ENCODE results near the gene SCARF2.
"Not testable (repeated sequence)": the region's sequence is repeated elsewhere in the genome, so short reads cannot be mapped to it uniquely, and the experiment has no call there.

The SCARF2 gene

GRCh38 chr22:20384865-20385264 lies 52.8 kb downstream of the SCARF2 start:
- Histone ChIP-seq H3K4me1 (ENCODE audit: insufficient read depth, low read length, severe bottlenecking) (no peaks in the 10 kb centered on the region), H2AFZ (ENCODE audit: low read length) (no peak overlapping the region), H3K27ac (ENCODE audit: low read depth, low read length, poor library complexity, severe bottlenecking) (no peak overlapping the region), H3K9me3 (ENCODE audit: low read length) (no peaks in the 10 kb centered on the region), H3K27me3 (ENCODE audit: insufficient read depth, low read length) (no peaks in the 10 kb centered on the region; the same call in 1 of the 2 replicates), H3K4me2 (ENCODE audit: low read length) (no peak overlapping the region), H3K4me3 (ENCODE audit: low read depth, low read length, poor library complexity, severe bottlenecking) (no peak overlapping the region), H3F3A (ENCODE audit: insufficient read depth, low read length) (no peaks in the 10 kb centered on the region), H3K9ac (ENCODE audit: low read length) (no peak overlapping the region), H3K9me2 (ENCODE audit: low read depth, low read length) (no peaks in the 10 kb centered on the region), H3K79me2 (ENCODE audit: insufficient read depth, low read length) (no peaks in the 10 kb centered on the region), H3K36me3 (ENCODE audit: insufficient read depth, low read length) (no peaks in the 10 kb centered on the region), H4K20me1 (ENCODE audit: insufficient read depth, low read length) (no peaks in the 10 kb centered on the region)
- TF ChIP-seq EZH2 (IDR thresholded peaks at IDR 0.05; ENCODE audit: borderline replicate concordance, low read length) = no peak
- TF ChIP-seq CTCF (IDR thresholded peaks at IDR 0.05; ENCODE audit: low read length) = no peak

- H3K9ac ChIP-seq (ENCODE audit: low read length) = no peak overlapping the region
- H2AFZ ChIP-seq (ENCODE audit: low read length) = no peak overlapping the region
- no peaks in the 10 kb centered on the region for H3K4me1 ChIP-seq (ENCODE audit: insufficient read depth, low read length, severe bottlenecking)
- H3K36me3 ChIP-seq (ENCODE audit: insufficient read depth, low read length) = no peaks in the 10 kb centered on the region
- H3K4me2 ChIP-seq (ENCODE audit: low read length) = no peak overlapping the region
- no peaks in the 10 kb centered on the region for H3F3A ChIP-seq (ENCODE audit: insufficient read depth, low read length)
- no peaks in the 10 kb centered on the region for H3K9me2 ChIP-seq (ENCODE audit: low read depth, low read length)
- no peaks in the 10 kb centered on the region for H4K20me1 ChIP-seq (ENCODE audit: insufficient read depth, low read length)
- no peaks in the 10 kb centered on the region; the same call in 1 of the 2 replicates for H3K27me3 ChIP-seq (ENCODE audit: insufficient read depth, low read length)
- H3K4me3 ChIP-seq (ENCODE audit: low read depth, low read length, poor library complexity, severe bottlenecking) = no peak overlapping the region
- H3K9me3 ChIP-seq (ENCODE audit: low read length) = no peaks in the 10 kb centered on the region
- no peak for TF ChIP-seq EZH2 (IDR thresholded peaks at IDR 0.05; ENCODE audit: borderline replicate concordance, low read length)
- no peak overlapping the region for H3K27ac ChIP-seq (ENCODE audit: low read depth, low read length, poor library complexity, severe bottlenecking)
- no peaks in the 10 kb centered on the region for H3K79me2 ChIP-seq (ENCODE audit: insufficient read depth, low read length)
These were observed 53.5 kb downstream of the SCARF2 start for GRCh38 chr22:20384171-20384570.

- no peak overlapping the region for H3K27ac ChIP-seq (ENCODE audit: low read depth, low read length, poor library complexity, severe bottlenecking)
- TF ChIP-seq CTCF (IDR thresholded peaks at IDR 0.05; ENCODE audit: low read length) (no peak), EZH2 (IDR thresholded peaks at IDR 0.05; ENCODE audit: borderline replicate concordance, low read length) (no peak)
- H3F3A ChIP-seq (ENCODE audit: insufficient read depth, low read length) = no peaks in the 10 kb centered on the region
- H3K36me3 ChIP-seq (ENCODE audit: insufficient read depth, low read length) = no peaks in the 10 kb centered on the region
- H3K4me2 ChIP-seq (ENCODE audit: low read length) = no peak overlapping the region
- no peaks in the 10 kb centered on the region for H3K9me2 ChIP-seq (ENCODE audit: low read depth, low read length)
- no peaks in the 10 kb centered on the region for H3K27me3 ChIP-seq (ENCODE audit: insufficient read depth, low read length)
- H3K4me1 ChIP-seq (ENCODE audit: insufficient read depth, low read length, severe bottlenecking) = no peaks in the 10 kb centered on the region
- no peaks in the 10 kb centered on the region for H3K79me2 ChIP-seq (ENCODE audit: insufficient read depth, low read length)
- H4K20me1 ChIP-seq (ENCODE audit: insufficient read depth, low read length) = no peaks in the 10 kb centered on the region
- H3K9ac ChIP-seq (ENCODE audit: low read length) = no peak overlapping the region
- H3K9me3 ChIP-seq (ENCODE audit: low read length) = no peaks in the 10 kb centered on the region
- H3K4me3 ChIP-seq (ENCODE audit: low read depth, low read length, poor library complexity, severe bottlenecking) = no peak overlapping the region
- H2AFZ ChIP-seq (ENCODE audit: low read length) = no peak overlapping the region
These were observed 54.1 kb downstream of the SCARF2 start for GRCh38 chr22:20383538-20383937.

- H3K9me3 ChIP-seq (ENCODE audit: low read length) = no peaks in the 10 kb centered on the region
- H3K36me3 ChIP-seq (ENCODE audit: insufficient read depth, low read length) = no peaks in the 10 kb centered on the region
- H3K4me3 ChIP-seq (ENCODE audit: low read depth, low read length, poor library complexity, severe bottlenecking) = no peak overlapping the region
- H3K27ac ChIP-seq (ENCODE audit: low read depth, low read length, poor library complexity, severe bottlenecking) = no peak overlapping the region
- H3K9me2 ChIP-seq (ENCODE audit: low read depth, low read length) = no peaks in the 10 kb centered on the region
- H3K4me1 ChIP-seq (ENCODE audit: insufficient read depth, low read length, severe bottlenecking) = no peaks in the 10 kb centered on the region
- H2AFZ ChIP-seq (ENCODE audit: low read length) = no peak overlapping the region
- H3F3A ChIP-seq (ENCODE audit: insufficient read depth, low read length) = no peaks in the 10 kb centered on the region
- no peak overlapping the region for H3K4me2 ChIP-seq (ENCODE audit: low read length)
- H4K20me1 ChIP-seq (ENCODE audit: insufficient read depth, low read length) = no peaks in the 10 kb centered on the region
- no peak overlapping the region for H3K9ac ChIP-seq (ENCODE audit: low read length)
- no peaks in the 10 kb centered on the region for H3K27me3 ChIP-seq (ENCODE audit: insufficient read depth, low read length)
- H3K79me2 ChIP-seq (ENCODE audit: insufficient read depth, low read length) = no peaks in the 10 kb centered on the region
- TF ChIP-seq CTCF (IDR thresholded peaks at IDR 0.05; ENCODE audit: low read length) (no peak), EZH2 (IDR thresholded peaks at IDR 0.05; ENCODE audit: borderline replicate concordance, low read length) (no peak)
These were observed 57.1 kb downstream of the SCARF2 start for GRCh38 chr22:20380486-20380885.

GRCh38 chr22:20378684-20379083 lies 58.9 kb downstream of the SCARF2 start:
- H3K9ac ChIP-seq (ENCODE audit: low read length); H3F3A ChIP-seq (ENCODE audit: insufficient read depth, low read length); H3K36me3 ChIP-seq (ENCODE audit: insufficient read depth, low read length); H2AFZ ChIP-seq (ENCODE audit: low read length); H3K4me1 ChIP-seq (ENCODE audit: insufficient read depth, low read length, severe bottlenecking); H3K79me2 ChIP-seq (ENCODE audit: insufficient read depth, low read length); H3K27me3 ChIP-seq (ENCODE audit: insufficient read depth, low read length); H3K4me2 ChIP-seq (ENCODE audit: low read length); H3K4me3 ChIP-seq (ENCODE audit: low read depth, low read length, poor library complexity, severe bottlenecking); H3K9me2 ChIP-seq (ENCODE audit: low read depth, low read length); H3K27ac ChIP-seq (ENCODE audit: low read depth, low read length, poor library complexity, severe bottlenecking); H3K9me3 ChIP-seq (ENCODE audit: low read length); H4K20me1 ChIP-seq (ENCODE audit: insufficient read depth, low read length): not testable (repeated sequence)
